ENCODE measurements around the gene THAP11. TPM values are rescaled to one million over a fixed set of nuclear protein-coding genes. Genes with fewer than 3 reads are reported as not detected.

Gene THAP11
- total and polyA plus RNA-seq, 2 experiments from 2014 or later = 23.6 to 37.9 TPM

DNA sequence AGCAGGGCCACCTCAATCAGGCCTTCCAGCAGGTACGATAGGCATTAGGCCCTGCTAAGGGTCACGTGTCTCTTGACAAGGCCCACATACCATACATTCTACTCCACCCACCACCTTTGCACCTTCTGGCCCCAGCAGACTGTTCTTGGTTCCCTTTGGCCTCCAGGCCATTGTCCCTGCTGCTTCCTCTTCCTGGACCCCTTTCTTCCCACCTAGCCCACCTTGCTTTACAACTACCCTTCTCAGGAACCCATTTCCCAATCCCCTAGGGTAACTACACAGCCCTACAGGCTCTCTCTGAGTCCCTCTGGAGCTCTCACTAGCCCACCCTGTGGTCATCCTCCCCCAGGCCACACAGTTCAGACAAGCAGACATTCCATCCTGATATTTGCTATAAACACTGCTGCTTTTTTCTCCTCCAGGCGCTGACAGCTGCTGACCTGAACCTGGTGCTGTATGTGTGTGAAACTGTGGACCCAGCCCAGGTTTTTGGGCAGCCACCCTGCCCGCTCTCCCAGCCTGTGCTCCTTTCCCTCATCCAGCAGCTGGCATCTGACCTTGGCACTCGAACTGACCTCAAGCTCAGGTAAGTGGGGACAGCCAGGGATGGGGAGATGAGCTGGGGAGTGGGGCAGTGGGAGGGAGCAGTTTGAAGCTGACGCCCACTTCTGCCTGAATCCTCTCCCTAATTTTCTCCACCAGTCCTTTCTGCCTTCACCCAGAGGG is 41.2 kb downstream of the THAP11 start:
- Histone ChIP-seq H3F3A (ENCODE audit: insufficient read depth) (peaks cover 11% of the 10 kb centered on the region), H3K27ac (no peak overlapping the region), H3K79me2 (ENCODE audit: insufficient read depth) (no peaks in the 10 kb centered on the region), H4K20me1 (ENCODE audit: insufficient read depth) (no peaks in the 10 kb centered on the region), H3K4me3 (no peak overlapping the region), H3K4me1 (ENCODE audit: insufficient read depth) (peaks cover 6% of the 10 kb centered on the region; the same call in 1 of the 2 replicates), H3K4me2 (ENCODE audit: unreplicated experiment) (no peak overlapping the region), H3K36me3 (ENCODE audit: low read depth) (peaks cover 7% of the 10 kb centered on the region; the same call in 1 of the 2 replicates), H3K27me3 (replicated peaks; ENCODE audit: insufficient read depth) (no peaks in the 10 kb centered on the region), H3K9ac (no peak overlapping the region), H3K9me3 (ENCODE audit: low read depth) (no peaks in the 10 kb centered on the region), H3K9me2 (ENCODE audit: insufficient read depth) (no peaks in the 10 kb centered on the region), H2AFZ (no peak overlapping the region)
- DNase-seq = no peak
- in situ Hi-C loops (cut with MboI) = no loop called here
- WGBS, 2 experiments (ENCODE audit: low coverage in 1 of 2, low lambda C conversion rate in 2 of 2, missing lambda C conversion rate in 2 of 2) = 82 to 93% methylated on average over 6 of the region's 6 CpGs
- no peak for TF ChIP-seq EZH2phosphoT487 (IDR thresholded peaks at IDR 0.05; ENCODE audit: insufficient read depth, low read depth)
- TF ChIP-seq EZH2 (IDR thresholded peaks at IDR 0.05; ENCODE audit: insufficient read depth, poor library complexity, severe bottlenecking) = no peak

DNA sequence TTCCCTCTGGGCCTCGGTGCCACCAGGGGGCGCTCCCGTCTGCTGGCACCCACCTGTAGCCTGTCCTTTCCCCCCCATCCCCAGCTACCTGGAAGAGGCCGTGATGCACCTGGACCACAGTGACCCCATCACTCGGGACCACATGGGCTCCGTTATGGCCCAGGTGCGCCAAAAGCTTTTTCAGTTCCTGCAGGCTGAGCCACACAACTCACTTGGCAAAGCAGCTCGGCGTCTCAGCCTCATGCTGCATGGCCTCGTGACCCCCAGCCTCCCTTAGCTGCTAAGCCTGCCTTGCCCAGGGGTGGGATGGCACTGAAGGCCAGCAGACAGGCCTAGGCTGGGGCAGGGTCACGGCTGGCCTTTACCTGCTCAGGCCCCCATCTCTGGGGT is 41.7 kb downstream of the THAP11 start:
- in situ Hi-C loops (cut with MboI) = no loop called here
- Histone ChIP-seq H3K27ac (no peak overlapping the region), H3F3A (ENCODE audit: insufficient read depth) (peaks cover 11% of the 10 kb centered on the region), H3K79me2 (ENCODE audit: insufficient read depth) (no peaks in the 10 kb centered on the region), H3K36me3 (ENCODE audit: low read depth) (peaks cover 7% of the 10 kb centered on the region; the same call in 1 of the 2 replicates), H3K4me3 (no peak overlapping the region), H4K20me1 (ENCODE audit: insufficient read depth) (no peaks in the 10 kb centered on the region), H3K4me2 (ENCODE audit: unreplicated experiment) (no peak overlapping the region), H2AFZ (no peak overlapping the region), H3K9me2 (ENCODE audit: insufficient read depth) (no peaks in the 10 kb centered on the region), H3K4me1 (ENCODE audit: insufficient read depth) (peaks cover 6% of the 10 kb centered on the region; the same call in 1 of the 2 replicates), H3K27me3 (replicated peaks; ENCODE audit: insufficient read depth) (no peaks in the 10 kb centered on the region), H3K9me3 (ENCODE audit: low read depth) (no peaks in the 10 kb centered on the region), H3K9ac (no peak overlapping the region)
- TF ChIP-seq EZH2 (IDR thresholded peaks at IDR 0.05; ENCODE audit: insufficient read depth, poor library complexity, severe bottlenecking) (no peak), EZH2phosphoT487 (IDR thresholded peaks at IDR 0.05; ENCODE audit: insufficient read depth, low read depth) (no peak)
- WGBS, 2 experiments (ENCODE audit: low coverage in 1 of 2, low lambda C conversion rate in 2 of 2, missing lambda C conversion rate in 2 of 2) = 65 to 66% methylated on average over 11 of the region's 11 CpGs
- peak; percentile 61 for DNase-seq

DNA sequence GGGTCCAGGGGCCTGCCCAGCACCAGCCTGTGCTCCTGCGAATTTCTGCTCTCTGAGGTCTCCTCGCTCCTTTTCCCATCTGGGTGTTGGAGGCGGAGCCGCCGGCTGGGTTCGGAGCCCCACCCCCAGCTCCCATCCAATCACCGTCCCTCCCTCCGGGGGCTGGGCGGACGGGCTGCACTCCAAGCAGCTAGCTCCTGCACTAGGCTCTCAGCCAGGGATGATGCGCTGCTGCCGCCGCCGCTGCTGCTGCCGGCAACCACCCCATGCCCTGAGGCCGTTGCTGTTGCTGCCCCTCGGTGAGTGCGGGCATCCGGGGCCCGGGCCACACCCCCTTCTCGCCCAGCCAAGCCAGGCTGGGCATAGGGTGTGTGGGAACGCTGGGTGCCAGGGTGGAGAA is 42.6 kb downstream of the THAP11 start, which contains the start of gene NRN1L:
Gene NRN1L, plus strand, starts transcription at position 202 of the 400 bp plus-strand sequence. Its CDS starts 19 bp downstream, at position 221.
- Histone ChIP-seq H4K20me1 (ENCODE audit: insufficient read depth) (no peaks in the 10 kb centered on the region), H3K9me2 (ENCODE audit: insufficient read depth) (no peaks in the 10 kb centered on the region), H3K4me2 (ENCODE audit: unreplicated experiment) (peak within 1 kb of the TSS; percentile 56), H2AFZ (no peak within 1 kb of the TSS), H3F3A (ENCODE audit: insufficient read depth) (peaks cover 11% of the 10 kb centered on the region), H3K4me1 (ENCODE audit: insufficient read depth) (peaks cover 6% of the 10 kb centered on the region; the same call in 1 of the 2 replicates), H3K27ac (0 out of 2 replicates have a peak within 1 kb of the TSS, but pooled peaks have one; percentile 14), H3K9me3 (ENCODE audit: low read depth) (no peaks in the 10 kb centered on the region), H3K79me2 (ENCODE audit: insufficient read depth) (no peaks in the 10 kb centered on the region), H3K27me3 (replicated peaks; ENCODE audit: insufficient read depth) (no peaks in the 10 kb centered on the region), H3K9ac (no peak within 1 kb of the TSS), H3K4me3 (no peak within 1 kb of the TSS), H3K36me3 (ENCODE audit: low read depth) (peaks cover 4% of the 10 kb centered on the region; the same call in 1 of the 2 replicates)
- peak; percentile 95 for DNase-seq
- no peak for TF ChIP-seq EZH2 (IDR thresholded peaks at IDR 0.05; ENCODE audit: insufficient read depth, poor library complexity, severe bottlenecking)
- in situ Hi-C loops (cut with MboI) = no loop called here
- WGBS, 2 experiments (ENCODE audit: low coverage in 1 of 2, low lambda C conversion rate in 2 of 2, missing lambda C conversion rate in 2 of 2) = 3 to 7% methylated on average over 16 to 22 of the region's 22 CpGs

DNA sequence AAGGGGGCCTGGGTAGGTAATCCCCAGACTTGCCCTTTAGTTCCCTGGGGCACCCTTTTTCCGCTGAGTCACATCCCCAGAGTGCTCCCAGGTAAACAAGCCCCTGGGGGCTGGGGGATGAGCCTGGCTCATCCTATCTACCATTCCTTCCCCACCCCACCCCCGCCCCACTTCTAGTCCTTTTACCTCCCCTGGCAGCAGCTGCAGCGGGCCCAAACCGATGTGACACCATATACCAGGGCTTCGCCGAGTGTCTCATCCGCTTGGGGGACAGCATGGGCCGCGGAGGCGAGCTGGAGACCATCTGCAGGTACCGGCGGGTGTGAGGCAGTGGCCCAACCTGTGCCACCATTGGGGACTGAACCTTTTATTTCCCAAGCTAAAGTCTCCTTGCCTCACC is 43.4 kb downstream of the THAP11 start:
- no peak overlapping the region for H2AFZ ChIP-seq
- peaks cover 11% of the 10 kb centered on the region for H3F3A ChIP-seq (ENCODE audit: insufficient read depth)
- H3K4me2 ChIP-seq (ENCODE audit: unreplicated experiment) = no peak overlapping the region
- H3K4me3 ChIP-seq = no peak overlapping the region
- H3K4me1 ChIP-seq (ENCODE audit: insufficient read depth) = peaks cover 6% of the 10 kb centered on the region; the same call in 1 of the 2 replicates
- WGBS, 2 experiments (ENCODE audit: low coverage in 1 of 2, low lambda C conversion rate in 2 of 2, missing lambda C conversion rate in 2 of 2) = 91 to 93% methylated on average over 10 to 12 of the region's 12 CpGs
- no peaks in the 10 kb centered on the region for H4K20me1 ChIP-seq (ENCODE audit: insufficient read depth)
- no peaks in the 10 kb centered on the region for H3K9me2 ChIP-seq (ENCODE audit: insufficient read depth)
- no peaks in the 10 kb centered on the region; the same call in 1 of the 2 replicates for H3K36me3 ChIP-seq (ENCODE audit: low read depth)
- no peak overlapping the region for H3K27ac ChIP-seq
- TF ChIP-seq EZH2phosphoT487 (IDR thresholded peaks at IDR 0.05; ENCODE audit: insufficient read depth, low read depth) (no peak), EZH2 (IDR thresholded peaks at IDR 0.05; ENCODE audit: insufficient read depth, poor library complexity, severe bottlenecking) (no peak)
- no peak overlapping the region for H3K9ac ChIP-seq
- in situ Hi-C loops (cut with MboI) = no loop called here
- H3K27me3 ChIP-seq (replicated peaks; ENCODE audit: insufficient read depth) = no peaks in the 10 kb centered on the region
- H3K9me3 ChIP-seq (ENCODE audit: low read depth) = no peaks in the 10 kb centered on the region
- no peak for DNase-seq
- no peaks in the 10 kb centered on the region for H3K79me2 ChIP-seq (ENCODE audit: insufficient read depth)

Data from GM23248 (cell line).